ENCODE results near the gene TCFL5.

DNA sequence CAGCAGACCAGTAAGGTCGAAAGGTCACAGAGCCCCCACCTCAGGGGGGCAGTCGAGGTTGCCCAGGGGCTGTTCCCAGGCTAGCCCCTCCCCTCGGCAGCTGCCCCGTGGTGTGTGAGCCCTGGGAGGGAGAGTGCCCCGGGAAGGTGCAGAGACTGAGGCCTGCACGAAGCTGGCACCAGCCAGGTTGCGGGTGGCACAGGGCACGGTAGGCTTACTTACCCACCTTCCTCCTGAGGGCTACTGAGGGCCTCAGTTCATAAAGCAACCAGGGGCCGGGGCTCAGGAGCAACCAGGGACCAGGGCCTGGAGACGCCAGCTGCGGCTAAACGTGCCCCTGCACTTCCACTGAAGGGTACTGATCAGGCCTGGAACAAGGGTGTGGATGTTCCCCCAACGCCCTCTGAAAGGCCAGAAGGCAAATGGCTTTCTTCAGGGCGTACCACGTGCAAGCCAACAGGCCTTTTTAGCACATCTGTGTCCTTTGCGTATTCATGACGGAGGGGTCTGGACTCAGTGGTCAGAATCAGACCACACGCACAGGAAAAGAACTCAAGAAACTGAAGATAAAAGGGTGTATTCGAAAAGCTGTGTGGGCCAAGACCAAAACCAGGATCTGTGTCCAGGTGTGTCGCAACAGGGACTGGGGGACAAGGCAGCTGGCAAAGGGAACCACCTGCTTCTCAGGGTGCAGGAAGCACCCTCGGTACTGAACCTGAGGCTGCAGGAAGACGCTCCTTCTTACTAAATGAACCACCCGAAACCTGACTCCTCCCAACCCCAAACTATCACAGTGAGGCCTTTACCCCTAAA is 24.5 kb upstream of the TCFL5 start:
- TF ChIP-seq POLR2AphosphoS5 (IDR thresholded peaks at IDR 0.05; ENCODE audit: borderline replicate concordance, low read depth, low read length) (no peak; the same call in 1 of the 2 replicates), EZH2 (IDR thresholded peaks at IDR 0.05) (no peak), FOXP2 (optimal IDR thresholded peaks at IDR 0.05; ENCODE audit: control extremely low read depth, extremely low read length, insufficient read depth) (no peak)
